NB4 (cell line): ENCODE results near the gene IQGAP2.

Experiments
- DNase-seq: peaks from one replicate; pipeline ENCODE4 v3.0.0; 2010; ENCODE audit warnings: low read depth
- H3K4me3 ChIP-seq: one replicate; pipeline ENCODE4 v1.5.1; 2011; ENCODE audit warnings: mild to moderate bottlenecking, low read depth, low read length, moderate library complexity
- CTCF ChIP-seq: IDR thresholded peaks from one replicate; pipeline ENCODE4 v1.5.1; 2012; ENCODE audit warnings: low read depth, low read length
- MAX ChIP-seq: IDR thresholded peaks from 2 replicates; pipeline ENCODE4 v1.6.1; 2011; ENCODE audit warnings: low read depth, low read length
- MYC ChIP-seq: IDR thresholded peaks from 2 replicates; pipeline ENCODE4 v1.6.1; 2011; ENCODE audit warnings: low read depth, low read length
- POLR2A ChIP-seq: IDR thresholded peaks from 2 replicates; pipeline ENCODE4 v1.6.1; 2011; ENCODE audit warnings: mild to moderate bottlenecking; ENCODE audit not compliant: insufficient read length; ENCODE audit errors: extremely low read depth

The IQGAP2 gene

GRCh38 chr5:76615759-76616158 lies 212.7 kb downstream of the IQGAP2 start:
- TF ChIP-seq POLR2A (no peak), MAX (no peak), MYC (no peak), CTCF (no peak)
- no peak for DNase-seq
- no peak overlapping the region for H3K4me3 ChIP-seq

GRCh38 chr5:76616206-76616605 lies 213.1 kb downstream of the IQGAP2 start:
- no peak overlapping the region for H3K4me3 ChIP-seq
- no peak for DNase-seq
- TF ChIP-seq MYC (no peak), POLR2A (no peak), MAX (no peak), CTCF (no peak)

- H3K4me3 ChIP-seq: no peak overlapping the region
- no peak for DNase-seq
- no peak for TF ChIP-seq CTCF
- TF ChIP-seq POLR2A: no peak
- TF ChIP-seq MAX: no peak
- no peak for TF ChIP-seq MYC
Observed at GRCh38 chr5:76617229-76617628, 214.1 kb downstream of the IQGAP2 start.

GRCh38 chr5:76617675-76618074 lies 214.6 kb downstream of the IQGAP2 start:
- DNase-seq: no peak

GRCh38 chr5:76620166-76620565 lies 217.1 kb downstream of the IQGAP2 start:
- TF ChIP-seq MAX: no peak
- TF ChIP-seq CTCF: no peak
- no peak for TF ChIP-seq POLR2A
- TF ChIP-seq MYC: no peak
- no peak overlapping the region for H3K4me3 ChIP-seq
- DNase-seq: no peak

More at GRCh38 chr5:76617675-76618074, 214.6 kb downstream of the IQGAP2 start:
- H3K4me3 ChIP-seq: no peak overlapping the region
- TF ChIP-seq POLR2A: no peak
- TF ChIP-seq MYC: no peak
- TF ChIP-seq CTCF: no peak
- TF ChIP-seq MAX: no peak

- DNase-seq: no peak
- TF ChIP-seq POLR2A (no peak), MAX (no peak), MYC (no peak), CTCF (no peak)
- H3K4me3 ChIP-seq: no peak overlapping the region
Observed at GRCh38 chr5:76622076-76622475, 219.0 kb downstream of the IQGAP2 start.
